Ascending aorta (tissue), 2 donors: ENCODE data around the gene PRR33. TPM values are rescaled to one million over a fixed set of nuclear protein-coding genes. Genes with fewer than 3 reads are reported as not detected.

Experiments used
- DNase-seq, 2 donors: peaks; one replicate each; pipeline ENCODE4 v3.0.0-alpha.2; 2019; ENCODE audit warnings: low spot score in 2 of 2
- H3K27ac ChIP-seq, 2 donors: fragments of 200-600 bp; sonication (generic); one replicate each; pipeline ENCODE4 v1.5.1; 2016 to 2017; ENCODE audit warnings: mild to moderate bottlenecking in 1 of 2
- H3K27me3 ChIP-seq: fragments of 200-600 bp; sonication (generic); one replicate; pipeline ENCODE4 v1.5.1; 2017
- H3K36me3 ChIP-seq, 2 donors: fragments of 200-600 bp; sonication (generic); one replicate each; pipeline ENCODE4 v1.5.1; 2016
- H3K4me1 ChIP-seq, 2 donors: fragments of 200-600 bp; sonication (generic); one replicate each; pipeline ENCODE4 v1.5.1; 2016 to 2017; ENCODE audit warnings: mild to moderate bottlenecking in 1 of 2
- H3K4me3 ChIP-seq, 2 donors: fragments of 200-600 bp; sonication (generic); one replicate each; pipeline ENCODE4 v1.5.1; 2016 to 2017; ENCODE audit warnings: mild to moderate bottlenecking in 1 of 2
- H3K9me3 ChIP-seq, 2 donors: fragments of 200-600 bp; sonication (generic); one replicate each; pipeline ENCODE4 v1.5.1; 2016
- CTCF ChIP-seq, 3 experiments: fragments of 200-600 bp in 2 of 3; fragments of 450-650 bp in 1 of 3; sonication (generic) in 2 of 3; IDR thresholded peaks; one replicate each; pipeline ENCODE4 v1.5.1; 2016 to 2019; ENCODE audit warnings: antibody characterized with exemption in 3 of 3, mild to moderate bottlenecking in 1 of 3, moderate library complexity in 1 of 3
- intact Hi-C: fragments of 100-400 bp; cut with DNase I; formaldehyde crosslinking; loops from one replicate; pipeline ENCODE4 v1.15.1; 2023
- total RNA-seq: library from RNA; depleted of rRNA; stranded (reverse); fragments of >200 nt; gene quantifications from one replicate; pipeline ENCODE4 v1.1.0, GENCODE V29; 2016

PRR33 gene
- total RNA-seq, 1 donor from 2014 or later = not detected

GRCh38 chr11:1851468-1852180 lies 40.1 kb downstream of the PRR33 start:
- intact Hi-C loops = no loop called here
- Histone ChIP-seq H3K4me3 (no peak overlapping the region), H3K9me3 (no peaks in the 10 kb centered on the region), H3K4me1 (no peaks in the 10 kb centered on the region), H3K36me3 (no peaks in the 10 kb centered on the region), H3K27ac (no peak overlapping the region), H3K27me3 (no peaks in the 10 kb centered on the region)
- no peak for DNase-seq
- TF ChIP-seq CTCF (IDR thresholded peaks at IDR 0.05) = no peak

GRCh38 chr11:1848640-1849430 lies 42.9 kb downstream of the PRR33 start:
- Histone ChIP-seq H3K27ac (no peak overlapping the region), H3K4me3 (no peak overlapping the region), H3K27me3 (no peaks in the 10 kb centered on the region), H3K4me1 (no peaks in the 10 kb centered on the region), H3K9me3 (no peaks in the 10 kb centered on the region), H3K36me3 (no peaks in the 10 kb centered on the region)
- no peak for TF ChIP-seq CTCF (IDR thresholded peaks at IDR 0.05)
- intact Hi-C loops = no loop called here
- no peak for DNase-seq

- Histone ChIP-seq H3K4me3 (no peak overlapping the region), H3K36me3 (no peaks in the 10 kb centered on the region), H3K9me3 (no peaks in the 10 kb centered on the region), H3K27ac (no peak overlapping the region), H3K27me3 (no peaks in the 10 kb centered on the region), H3K4me1 (no peaks in the 10 kb centered on the region)
- no peak for TF ChIP-seq CTCF (IDR thresholded peaks at IDR 0.05)
- intact Hi-C loops = no loop called here
- no peak for DNase-seq
These were observed 43.6 kb downstream of the PRR33 start for GRCh38 chr11:1847926-1848639.

GRCh38 chr11:1847006-1847735 lies 44.5 kb downstream of the PRR33 start:
- no peak overlapping the region for H3K4me3 ChIP-seq

More at GRCh38 chr11:1847006-1847735, 44.5 kb downstream of the PRR33 start:
- DNase-seq = no peak
- Histone ChIP-seq H3K27me3 (no peaks in the 10 kb centered on the region), H3K36me3 (no peaks in the 10 kb centered on the region), H3K4me1 (no peaks in the 10 kb centered on the region), H3K9me3 (no peaks in the 10 kb centered on the region), H3K27ac (no peak overlapping the region)
- intact Hi-C loops = no loop called here
- no peak for TF ChIP-seq CTCF (IDR thresholded peaks at IDR 0.05)
